Brain pericyte (primary cell): Measurements from ENCODE around the gene ZFPL1.

Experiments used
- DNase-seq: peaks from one replicate; pipeline ENCODE4 v3.0.0-alpha.2; 2012; ENCODE audit warnings: low read depth, low spot score

The ZFPL1 gene

DNA sequence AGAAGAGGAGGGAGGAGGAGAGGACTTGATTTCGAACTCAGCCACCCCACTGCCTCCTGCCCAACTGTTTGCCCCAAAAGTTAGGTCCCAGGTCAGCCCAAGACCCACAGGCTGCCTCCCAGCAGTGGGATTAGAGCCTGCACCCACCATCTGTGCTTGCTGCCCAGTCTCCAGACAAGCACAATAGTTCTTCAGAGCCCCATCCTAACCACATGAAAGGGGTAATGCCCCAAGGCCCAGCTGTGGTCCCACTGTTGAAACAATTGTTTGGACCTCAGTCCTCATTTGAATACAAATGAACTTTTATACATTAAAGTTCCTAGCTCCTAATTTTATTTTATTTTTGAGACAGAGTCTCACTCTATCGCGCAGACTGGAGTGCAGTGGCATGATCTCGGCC, 6.6 kb downstream of the ZFPL1 start:
- DNase-seq = no peak

- no peak for DNase-seq
Observed at GRCh38 chr11:65095427-65095826, 11.4 kb downstream of the ZFPL1 start.

DNA sequence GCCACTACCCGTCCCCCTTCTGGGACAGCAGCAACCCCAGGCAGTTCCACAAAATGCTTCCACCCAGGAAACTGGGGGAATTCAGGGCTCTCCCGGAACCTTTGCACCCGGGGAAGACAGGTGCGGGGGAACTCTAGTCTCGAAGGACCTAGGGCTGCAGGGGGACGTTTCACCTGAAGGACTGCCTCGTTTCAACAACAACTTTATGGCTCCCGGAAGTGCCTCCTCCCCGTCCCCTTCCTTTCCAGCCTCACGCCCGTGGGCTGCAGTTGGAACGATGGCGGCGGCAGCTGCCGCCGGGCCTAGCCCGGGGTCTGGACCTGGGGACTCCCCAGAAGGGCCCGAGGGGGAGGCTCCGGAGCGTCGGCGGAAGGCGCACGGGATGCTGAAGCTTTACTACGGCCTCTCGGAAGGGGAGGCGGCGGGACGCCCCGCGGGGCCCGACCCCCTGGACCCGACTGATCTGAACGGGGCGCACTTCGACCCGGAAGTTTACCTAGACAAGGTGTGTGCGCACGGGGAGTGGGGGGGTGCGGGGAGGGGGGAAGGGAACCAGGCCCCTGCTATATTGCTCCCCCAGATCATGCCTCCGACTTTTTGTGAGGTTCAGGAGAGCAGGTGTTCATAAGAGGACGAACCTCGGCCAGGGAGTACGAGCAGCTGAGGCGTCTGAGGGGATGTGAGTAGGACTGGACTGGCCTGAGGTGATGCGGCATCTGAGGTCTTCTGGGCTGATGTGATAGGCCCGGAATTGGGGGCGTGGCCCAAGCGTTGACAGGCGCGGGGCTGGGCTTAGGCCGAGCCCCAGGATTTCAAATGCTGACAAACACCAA, 12.2 kb downstream of the ZFPL1 start, which contains the start of gene VPS51:
Gene VPS51 (plus strand): TSS at position 241 of the 833 bp plus-strand sequence. CDS start 37 bp downstream, at position 278.
- peak; percentile 61 for DNase-seq

GRCh38 chr11:65096926-65097325, 12.9 kb downstream of the ZFPL1 start:
- DNase-seq = no peak

GRCh38 chr11:65100674-65101350, 16.8 kb downstream of the ZFPL1 start:
- no peak for DNase-seq

GRCh38 chr11:65102142-65103095, 18.4 kb downstream of the ZFPL1 start:
- DNase-seq = no peak

DNA sequence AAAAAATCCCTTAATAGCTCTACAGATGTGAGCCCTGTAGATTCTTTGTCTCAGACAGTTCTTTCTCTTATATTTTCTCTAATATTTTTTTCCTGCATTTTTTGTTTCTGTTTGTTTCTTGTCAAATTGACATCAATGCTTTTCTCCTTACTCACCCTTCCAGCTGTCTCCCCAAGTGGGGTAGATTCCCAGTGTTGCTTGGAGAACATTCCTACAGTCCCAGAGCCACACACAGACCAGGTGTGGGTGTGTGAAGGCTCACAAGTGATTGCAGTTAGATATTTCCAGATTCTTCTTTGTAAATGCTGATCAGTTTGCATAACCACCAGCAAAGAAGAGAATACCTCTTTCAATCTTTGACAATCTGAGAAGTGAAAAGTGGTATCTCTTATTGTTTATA, 19.5 kb downstream of the ZFPL1 start:
- DNase-seq = no peak

DNA sequence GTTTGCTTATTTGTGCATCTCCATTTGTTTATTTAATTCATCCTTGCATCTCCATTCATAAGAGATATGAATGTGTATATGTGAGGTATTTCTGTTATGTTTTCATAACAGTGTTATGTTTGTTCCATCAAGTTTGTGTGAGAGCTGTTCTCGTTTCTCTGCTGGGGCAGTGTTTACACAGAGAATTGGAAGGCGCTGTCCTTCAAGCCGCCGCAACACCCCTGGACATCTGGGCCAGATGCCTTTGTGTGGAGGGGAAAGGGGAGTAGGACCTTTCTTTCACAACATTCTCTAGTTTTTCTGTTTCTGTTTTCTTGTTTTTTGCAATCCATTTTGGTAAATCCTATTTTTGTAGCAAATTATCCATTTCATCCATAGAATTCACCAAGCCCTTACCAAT, 20.6 kb downstream of the ZFPL1 start:
- DNase-seq = no peak

DNA sequence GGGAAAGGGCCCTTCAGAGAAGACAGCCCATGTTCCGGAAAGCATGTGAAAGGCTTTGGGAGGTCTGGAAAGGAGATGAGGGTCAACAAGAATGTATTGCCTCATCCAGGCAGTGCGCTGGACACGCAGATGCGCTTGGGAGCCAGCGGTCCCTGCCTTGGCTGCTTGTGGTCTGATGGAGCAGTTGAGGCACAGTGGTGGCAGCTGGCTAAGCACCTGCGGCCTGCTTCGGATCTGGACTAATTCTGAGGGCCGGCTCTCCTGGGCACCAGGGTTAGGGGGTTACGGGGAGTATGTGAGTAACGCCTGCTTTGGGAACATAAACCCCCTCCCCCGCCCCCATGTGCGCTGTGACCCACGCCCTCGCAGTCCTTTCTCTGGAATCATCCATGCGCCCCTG, 23.1 kb downstream of the ZFPL1 start:
- DNase-seq = no peak

- no peak for DNase-seq
Observed at GRCh38 chr11:65107751-65108468, 23.9 kb downstream of the ZFPL1 start.

DNA sequence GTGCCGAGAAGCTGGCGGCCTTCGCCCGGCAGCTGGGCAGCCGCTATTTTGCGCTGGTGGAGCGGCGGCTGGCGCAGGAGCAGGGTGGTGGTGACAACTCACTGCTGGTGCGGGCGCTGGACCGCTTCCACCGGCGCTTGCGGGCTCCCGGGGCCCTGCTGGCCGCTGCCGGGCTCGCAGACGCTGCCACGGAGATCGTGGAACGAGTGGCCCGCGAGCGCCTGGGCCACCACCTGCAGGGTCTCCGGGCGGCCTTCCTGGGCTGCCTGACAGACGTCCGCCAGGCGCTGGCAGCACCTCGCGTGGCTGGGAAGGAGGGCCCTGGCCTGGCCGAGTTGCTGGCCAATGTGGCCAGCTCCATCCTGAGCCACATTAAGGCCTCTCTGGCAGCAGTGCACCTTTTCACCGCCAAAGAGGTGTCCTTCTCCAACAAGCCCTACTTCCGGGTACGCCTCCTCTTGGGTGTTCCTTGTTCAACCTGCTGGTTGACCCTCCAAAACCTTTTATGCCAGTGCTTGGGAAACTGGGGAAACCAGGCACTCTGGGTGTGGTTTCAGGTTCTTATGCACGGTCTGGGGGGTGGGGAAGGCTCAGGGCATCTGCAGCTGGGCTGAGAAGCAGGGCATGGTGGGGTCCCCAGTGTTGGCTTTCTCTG, 24.6 kb downstream of the ZFPL1 start:
- no peak for DNase-seq

DNA sequence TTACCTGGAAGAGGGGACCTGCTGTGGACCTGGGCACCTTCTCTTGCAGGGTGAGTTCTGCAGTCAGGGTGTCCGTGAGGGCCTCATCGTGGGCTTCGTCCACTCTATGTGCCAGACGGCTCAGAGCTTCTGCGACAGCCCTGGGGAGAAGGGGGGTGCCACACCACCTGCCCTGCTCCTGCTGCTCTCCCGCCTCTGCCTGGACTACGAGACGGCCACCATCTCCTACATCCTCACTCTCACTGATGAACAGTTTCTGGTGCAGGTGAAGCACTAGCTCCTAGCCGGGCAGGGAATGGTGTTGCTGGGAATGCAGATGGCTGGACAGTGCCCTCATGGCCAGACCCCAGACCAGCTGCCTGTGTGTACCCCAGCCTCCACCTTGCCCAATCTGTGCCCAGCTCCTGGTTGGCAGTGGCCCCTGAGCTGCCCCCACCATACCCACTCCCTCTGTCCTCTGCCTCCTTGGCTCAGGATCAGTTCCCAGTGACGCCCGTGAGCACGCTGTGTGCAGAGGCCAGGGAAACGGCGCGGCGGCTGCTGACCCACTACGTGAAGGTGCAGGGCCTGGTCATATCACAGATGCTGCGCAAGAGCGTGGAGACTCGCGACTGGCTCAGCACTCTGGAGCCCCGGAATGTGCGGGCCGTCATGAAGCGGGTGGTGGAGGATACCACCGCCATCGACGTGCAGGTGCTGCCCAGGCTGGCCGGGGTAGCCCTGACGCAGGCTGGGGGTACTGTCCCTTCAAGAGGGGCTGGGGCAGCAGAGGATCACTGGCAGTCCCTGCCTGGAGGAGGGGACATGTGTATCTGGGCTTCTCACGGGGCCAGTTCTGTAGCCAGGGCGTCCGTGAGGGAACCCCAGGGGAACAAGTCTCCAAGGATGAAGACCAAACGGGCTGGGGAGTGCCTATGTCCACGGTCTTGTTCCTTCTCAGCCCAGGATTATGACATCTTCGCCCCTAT, 25.5 kb downstream of the ZFPL1 start:
- no peak for DNase-seq

DNA sequence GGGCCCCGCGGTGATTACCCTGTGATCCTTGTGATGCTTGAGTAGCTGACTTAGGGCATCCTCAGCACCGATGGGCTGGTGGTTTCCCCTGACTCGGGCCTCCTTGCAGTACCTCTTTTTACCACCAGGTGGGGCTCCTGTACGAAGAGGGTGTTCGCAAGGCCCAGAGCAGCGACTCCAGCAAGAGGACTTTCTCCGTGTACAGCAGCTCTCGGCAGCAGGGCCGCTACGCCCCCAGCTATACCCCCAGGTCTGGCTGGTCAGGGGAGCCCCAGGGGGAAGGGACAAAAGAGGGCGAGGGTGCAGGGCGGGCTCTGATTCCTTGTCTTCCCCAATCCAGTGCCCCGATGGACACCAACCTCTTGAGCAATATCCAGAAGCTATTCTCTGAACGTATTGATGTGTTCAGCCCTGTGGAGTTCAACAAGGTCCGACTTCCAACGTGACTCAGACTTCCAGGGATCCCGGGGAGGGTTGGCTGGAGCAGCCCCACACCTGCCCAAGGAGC, 26.4 kb downstream of the ZFPL1 start:
- DNase-seq = peak; percentile 63

GRCh38 chr11:65111159-65111743, 27.2 kb downstream of the ZFPL1 start:
- no peak for DNase-seq

- DNase-seq = peak; percentile 56
Observed at GRCh38 chr11:65111744-65112545, 27.9 kb downstream of the ZFPL1 start, which contains the start of gene TM7SF2. TM7SF2 (plus strand) TSS chr11:65111872; CDS start chr11:65112016, 144 bp downstream.

DNA sequence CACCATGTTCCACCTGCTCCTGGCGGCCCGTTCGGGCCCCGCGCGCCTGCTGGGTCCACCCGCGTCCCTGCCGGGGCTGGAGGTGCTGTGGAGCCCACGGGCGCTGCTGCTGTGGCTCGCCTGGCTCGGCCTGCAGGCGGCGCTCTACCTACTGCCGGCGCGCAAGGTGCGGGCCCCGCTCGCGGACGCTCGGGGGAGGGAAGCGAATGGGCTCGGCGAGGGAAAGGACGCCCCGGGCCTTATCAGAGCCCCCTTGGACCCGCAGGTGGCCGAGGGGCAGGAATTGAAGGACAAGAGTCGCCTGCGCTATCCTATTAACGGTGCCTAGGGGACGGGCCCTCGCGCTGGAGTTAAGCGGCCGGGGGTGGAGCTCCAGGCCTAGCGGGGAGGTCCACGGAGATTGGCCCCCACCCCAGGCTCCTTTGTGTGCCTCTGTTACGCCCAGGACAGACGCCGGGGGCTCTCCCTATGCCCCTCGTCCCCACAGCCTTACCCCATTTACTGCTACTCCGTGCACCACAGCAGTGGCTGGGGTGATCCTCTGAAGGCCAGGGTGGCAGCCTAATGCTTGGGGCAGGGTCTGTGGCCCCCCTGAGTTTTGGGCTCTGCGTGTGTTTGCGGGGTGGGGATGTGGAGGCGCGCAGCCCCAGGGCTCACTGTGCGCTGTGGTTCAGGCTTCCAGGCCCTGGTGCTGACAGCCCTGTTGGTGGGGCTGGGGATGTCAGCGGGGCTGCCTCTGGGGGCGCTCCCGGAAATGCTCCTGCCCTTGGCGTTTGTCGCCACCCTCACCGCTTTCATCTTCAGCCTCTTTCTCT, 28.7 kb downstream of the ZFPL1 start:
- no peak for DNase-seq

DNA sequence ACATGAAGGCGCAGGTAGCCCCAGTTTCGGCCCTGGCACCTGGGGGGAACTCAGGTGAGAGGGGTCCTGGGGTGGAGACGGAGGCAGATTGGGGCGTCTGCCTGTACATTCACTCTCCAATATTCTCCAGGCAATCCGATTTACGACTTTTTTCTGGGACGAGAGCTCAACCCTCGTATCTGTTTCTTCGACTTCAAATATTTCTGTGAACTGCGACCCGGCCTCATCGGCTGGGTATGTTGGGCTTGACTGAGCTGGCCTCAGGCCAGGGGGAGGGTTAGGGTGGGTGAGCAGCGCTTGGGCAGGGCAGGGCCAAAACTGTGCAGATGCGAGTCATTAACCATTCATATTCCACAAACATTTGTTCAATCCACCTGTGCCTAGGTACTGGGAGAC, 29.3 kb downstream of the ZFPL1 start:
- DNase-seq = no peak
